Activated CD4-positive, CD25-positive, alpha-beta regulatory T cell treated with anti-CD3 and anti-CD28 coated beads, Interleukin-2, amount 50 U/mL, for 24 hours (primary cell): ENCODE data around the gene GLTP.
A peak's percentile ranks its signal among the peaks of the same experiment; 100 is the strongest.
"Not testable (repeated sequence)": the region's sequence is repeated elsewhere in the genome, so short reads cannot be mapped to it uniquely, and the experiment has no call there.

Experiments
- ATAC-seq, 2 donors: fragments of 150-1000 bp; cut with Tn5 transposase; one replicate each; pipeline ENCODE4 v1.10.0; 2021; ENCODE audit warnings: mild to moderate bottlenecking in 1 of 2, moderate library complexity in 1 of 2

The GLTP gene

DNA sequence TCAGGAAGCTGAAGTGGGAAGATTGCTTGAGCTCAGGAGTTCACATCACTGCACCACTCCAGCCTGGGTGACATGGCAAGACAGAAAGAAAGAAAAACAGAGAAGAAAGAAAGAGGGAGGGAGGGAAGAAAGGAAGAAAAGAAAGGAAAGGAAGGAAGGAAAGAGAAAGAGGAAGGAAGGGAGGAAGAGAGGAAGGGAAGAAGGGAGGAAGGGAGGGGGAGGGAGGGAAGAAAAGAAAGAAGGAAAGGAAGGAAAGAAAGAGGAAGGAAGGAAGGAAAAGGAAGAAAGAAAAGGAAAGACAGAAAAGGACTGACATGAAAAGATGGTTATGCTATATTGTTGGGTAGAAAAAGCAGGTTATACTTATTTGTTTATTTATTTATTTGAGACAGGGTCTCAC lies 3.9 kb downstream of the GLTP start:
- ATAC-seq, result no peak

DNA sequence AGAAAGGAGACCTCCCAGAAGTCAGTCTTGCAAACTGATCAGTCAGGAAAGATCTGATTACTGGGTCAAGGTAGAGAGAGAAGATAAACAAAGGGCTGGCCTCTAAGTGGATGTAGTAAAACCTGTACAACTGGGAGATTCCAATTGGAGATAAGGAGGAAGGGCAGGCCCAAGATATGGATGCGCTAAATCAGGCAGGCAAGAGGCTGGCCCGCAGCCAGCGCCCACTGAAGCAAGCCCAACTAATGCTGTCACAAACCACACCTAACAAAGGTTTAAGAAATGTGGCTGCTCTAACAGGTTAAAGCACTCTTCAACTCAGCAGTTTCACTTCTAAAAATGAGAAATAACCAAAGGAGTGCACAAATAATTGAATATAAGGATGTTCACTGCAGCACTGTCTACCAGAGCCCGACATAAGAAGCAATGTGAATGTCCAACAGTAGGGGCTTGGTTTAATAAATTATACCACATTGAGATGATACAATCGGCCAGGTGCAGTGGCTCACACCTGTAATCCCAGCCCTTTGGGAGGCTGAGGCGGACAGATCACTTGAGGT lies 4.7 kb downstream of the GLTP start:
- no peak for ATAC-seq

GRCh38 chr12:109873653-109874052 lies 6.7 kb downstream of the GLTP start:
- ATAC-seq, result no peak

GRCh38 chr12:109871668-109872314 lies 8.6 kb downstream of the GLTP start:
- no peak for ATAC-seq

DNA sequence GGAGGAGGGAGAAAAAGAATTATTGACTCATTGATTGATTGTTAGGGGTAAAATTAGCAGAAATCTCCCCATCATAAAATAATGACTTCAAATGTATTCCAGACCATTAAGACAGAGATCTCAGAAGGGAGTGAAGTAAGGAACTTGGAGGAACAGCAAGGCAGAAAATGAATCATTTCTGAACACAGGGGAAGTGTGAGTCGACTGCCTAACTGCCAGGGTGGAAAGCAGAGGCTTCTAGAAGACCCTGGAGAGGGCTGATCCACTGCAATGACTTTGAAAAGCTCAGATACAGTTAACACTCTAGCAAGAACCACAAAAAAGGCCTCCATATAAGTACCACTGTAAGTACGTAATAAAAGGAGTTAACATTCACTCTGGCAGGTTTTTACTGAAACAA lies 9.7 kb downstream of the GLTP start:
- ATAC-seq, result no peak

- no peak for ATAC-seq
Observed at GRCh38 chr12:109868182-109869051, 11.9 kb downstream of the GLTP start.

GRCh38 chr12:109864916-109865315 lies 15.4 kb downstream of the GLTP start:
- ATAC-seq, result no peak

DNA sequence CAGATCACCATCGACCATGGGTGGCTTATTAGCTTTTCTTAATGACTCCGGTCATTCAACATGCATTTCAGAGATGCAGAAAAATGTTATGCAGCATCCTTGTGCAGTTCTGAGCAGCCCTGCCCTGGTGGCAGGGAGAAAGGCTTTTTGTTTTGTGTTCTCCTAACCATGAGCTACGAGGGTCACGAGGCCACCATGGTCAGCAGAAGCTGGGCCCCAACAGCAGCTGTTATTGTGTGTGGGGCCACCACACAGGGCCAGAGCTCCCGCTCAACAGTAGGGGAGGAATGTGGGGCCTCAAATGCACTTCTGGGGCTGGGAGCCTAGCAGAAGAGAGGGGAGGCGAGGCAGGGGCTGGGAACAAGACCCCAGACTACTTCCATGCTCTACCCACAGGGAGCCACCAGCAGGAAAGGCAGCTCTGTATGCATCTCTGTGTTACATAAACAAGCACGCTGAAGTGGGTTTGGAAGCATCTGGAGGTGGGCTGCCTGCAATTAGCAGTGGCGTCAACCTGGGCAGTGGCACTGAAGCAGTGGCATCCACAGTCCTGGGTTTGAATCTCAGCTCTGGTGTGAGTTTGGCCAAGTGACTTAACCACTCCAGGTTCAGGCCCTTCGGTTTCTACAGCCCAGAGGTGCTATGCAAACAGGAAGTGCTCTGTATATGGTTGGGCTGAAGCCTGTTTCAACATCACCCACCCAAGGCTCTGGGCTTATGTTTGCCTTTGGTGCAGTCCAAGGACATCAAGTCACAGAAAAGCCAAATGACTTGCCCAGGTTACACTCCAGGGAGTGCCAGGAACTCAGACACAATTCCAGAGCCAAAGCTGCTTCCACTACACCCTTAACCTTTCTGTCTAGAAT lies 16.3 kb downstream of the GLTP start:
- peak in 1 of 2 donors; percentile 38 for ATAC-seq

- ATAC-seq, result not testable (repeated sequence)
Observed at GRCh38 chr12:109862491-109862890, 17.9 kb downstream of the GLTP start.

DNA sequence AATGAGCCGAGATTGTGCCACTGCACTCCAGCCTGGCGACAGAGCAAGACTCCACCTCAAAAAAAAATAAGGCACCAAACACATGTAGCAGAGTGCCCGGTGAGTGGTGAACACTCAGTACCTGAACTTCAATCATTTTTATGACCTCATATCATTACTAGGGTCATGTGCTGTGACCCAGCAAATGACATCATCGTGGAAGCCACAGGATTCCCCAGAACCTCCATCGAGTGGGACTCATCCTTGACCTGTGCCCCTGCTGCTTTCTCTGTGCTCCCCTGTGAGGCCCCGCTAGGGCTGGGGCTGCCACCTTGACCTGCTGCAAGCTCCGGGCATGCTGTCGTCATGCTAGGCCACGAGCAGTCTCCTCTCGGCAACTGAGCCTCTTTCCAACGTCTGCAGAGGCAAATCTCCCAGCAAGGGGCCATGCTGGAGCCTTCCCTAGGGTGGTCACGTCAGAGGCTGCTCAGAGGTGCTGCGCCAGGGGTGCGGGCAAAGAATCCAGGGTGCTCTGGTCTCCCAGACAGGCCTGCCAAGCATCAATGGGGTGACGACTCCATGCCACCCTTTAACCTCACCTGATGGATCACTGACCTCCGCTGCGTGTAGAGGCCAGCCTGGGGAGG lies 18.5 kb downstream of the GLTP start:
- no peak for ATAC-seq

DNA sequence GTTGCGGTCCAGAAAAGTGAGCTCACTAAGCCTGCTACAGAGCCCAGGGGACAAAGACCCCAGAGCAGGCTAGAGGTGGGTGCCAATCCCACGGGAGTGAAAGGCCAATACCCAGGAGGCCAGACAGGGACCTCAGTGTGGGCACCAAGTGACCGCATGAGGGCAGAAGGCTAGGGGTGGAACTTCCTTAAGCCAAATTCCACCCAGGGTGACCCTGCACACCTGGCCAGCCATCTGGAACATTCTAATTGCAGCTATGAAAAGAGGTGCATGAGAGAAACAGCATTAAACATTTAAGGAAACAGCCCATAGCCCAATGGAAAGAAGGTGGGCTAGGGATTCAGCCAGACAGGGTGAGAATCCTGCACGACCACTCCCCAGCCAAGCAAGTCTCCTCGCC lies 19.4 kb downstream of the GLTP start:
- no peak for ATAC-seq

GRCh38 chr12:109858764-109859163 lies 21.6 kb downstream of the GLTP start:
- no peak for ATAC-seq

DNA sequence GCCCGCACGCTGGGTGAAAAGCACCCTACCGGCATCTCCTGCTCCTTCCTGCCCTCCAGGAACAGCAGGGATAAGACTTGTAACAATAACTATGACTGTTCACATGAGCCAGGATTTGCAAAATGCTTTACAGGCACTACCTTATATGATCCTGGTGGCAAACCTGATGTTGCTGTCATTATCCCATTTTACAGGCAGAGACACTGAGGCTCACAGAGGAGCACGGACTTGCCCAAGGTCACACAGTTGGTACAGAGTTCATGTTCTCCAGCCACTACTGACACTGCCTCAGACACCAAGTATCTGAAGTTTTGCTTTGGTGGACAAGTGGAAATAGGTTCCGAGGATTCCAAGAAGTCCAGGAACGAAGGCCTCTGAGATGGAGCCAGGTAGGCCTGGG lies 22.6 kb downstream of the GLTP start:
- ATAC-seq, result no peak

- no peak for ATAC-seq
Observed at GRCh38 chr12:109855377-109855776, 25.0 kb downstream of the GLTP start.

- ATAC-seq, result not testable (repeated sequence)
Observed at GRCh38 chr12:109850518-109850917, 29.8 kb downstream of the GLTP start.

DNA sequence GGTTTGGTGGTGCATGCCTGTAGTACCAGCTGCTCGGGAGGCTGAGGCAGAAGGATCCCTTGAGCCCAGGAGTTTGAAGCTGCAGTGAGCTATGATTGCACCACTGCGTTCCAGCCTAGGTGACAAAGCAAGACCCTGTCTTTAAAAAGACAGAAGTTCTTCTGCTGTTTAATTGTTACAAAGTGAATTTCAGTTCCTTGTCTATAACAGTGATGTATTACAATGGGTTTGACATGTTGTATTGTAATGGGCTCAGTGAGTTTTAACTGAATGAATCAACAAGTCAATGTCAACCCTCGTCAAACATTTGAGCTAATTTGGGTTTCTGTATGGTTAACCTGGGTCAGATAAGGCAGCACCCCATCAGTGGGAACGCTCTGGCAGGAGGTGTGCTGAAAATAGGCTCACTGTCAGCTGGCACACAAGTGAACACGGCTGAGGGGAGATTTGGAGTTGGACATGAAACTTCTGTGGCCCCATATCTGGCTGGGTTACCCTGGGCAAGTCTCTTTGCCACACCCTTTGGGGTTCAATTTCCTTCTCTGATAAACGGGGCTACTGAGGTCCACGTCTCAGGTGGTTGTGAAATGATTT lies 33.1 kb downstream of the GLTP start:
- ATAC-seq, result no peak

GRCh38 chr12:109845824-109846205 lies 34.5 kb downstream of the GLTP start:
- no peak for ATAC-seq

- ATAC-seq, result peak; percentile 91 to 94
Observed at GRCh38 chr12:109844983-109845823, 35.1 kb downstream of the GLTP start.

- ATAC-seq, result no peak
Observed at GRCh38 chr12:109844091-109844490, 36.2 kb downstream of the GLTP start.

DNA sequence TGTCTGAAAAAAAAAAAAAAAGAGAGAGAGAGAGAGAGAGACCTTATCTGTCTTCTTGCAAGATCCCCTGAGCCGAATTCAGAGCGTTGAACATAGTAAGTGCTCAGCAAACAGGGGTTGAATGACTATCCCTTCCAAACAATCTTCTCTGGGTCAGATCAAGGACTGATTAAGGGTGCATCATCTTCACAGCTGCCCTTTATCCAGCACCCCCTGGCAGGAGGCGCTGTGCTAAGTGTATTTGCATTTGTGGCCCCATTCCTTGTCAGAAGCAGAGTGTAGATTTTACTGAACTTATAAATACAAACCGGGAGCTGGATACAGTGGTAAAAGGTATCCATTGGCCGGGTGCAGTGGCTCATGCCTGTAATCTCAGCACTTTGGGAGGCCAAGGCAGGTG lies 38.3 kb downstream of the GLTP start:
- no peak for ATAC-seq

GRCh38 chr12:109841356-109841755 lies 39.0 kb downstream of the GLTP start:
- no peak for ATAC-seq
